Neural cell (in vitro differentiated cells): ENCODE data around the gene SLC25A22. TPM values are rescaled to one million over a fixed set of nuclear protein-coding genes. Genes with fewer than 3 reads are reported as not detected.

Experiments used
- H2AFZ ChIP-seq: fragments of 200-600, 300-800 bp; sonication (generic), shearing (Covaris generic); 2 replicates; pipeline ENCODE4 v1.6.0; 2014; ENCODE audit warnings: low read depth, mild to moderate bottlenecking, antibody characterized with exemption, low read length, moderate library complexity
- H3F3A ChIP-seq: fragments of 200-600 bp; shearing (Covaris generic); 2 replicates; pipeline ENCODE4 v1.6.1; 2016; ENCODE audit warnings: mild to moderate bottlenecking, moderate library complexity, mixed read lengths, antibody characterized with exemption, low read length; ENCODE audit not compliant: insufficient read depth, poor library complexity, severe bottlenecking
- H3K27ac ChIP-seq: fragments of 200-600, 300-800 bp; sonication (generic), shearing (Covaris generic); 2 replicates; pipeline ENCODE4 v1.5.1; 2014; ENCODE audit warnings: mild to moderate bottlenecking, low read length, moderate library complexity
- H3K27me3 ChIP-seq: fragments of 300-800, 200-600 bp; sonication (generic), shearing (Covaris generic); 2 replicates; pipeline ENCODE4 v1.6.0; 2014; ENCODE audit warnings: mild to moderate bottlenecking, low read depth, low read length, moderate library complexity; ENCODE audit not compliant: insufficient read depth
- H3K36me3 ChIP-seq: fragments of 300-800, 200-600 bp; sonication (generic), shearing (Covaris generic); 2 replicates; pipeline ENCODE4 v1.5.1; 2014; ENCODE audit warnings: mild to moderate bottlenecking, antibody characterized with exemption, low read length, moderate library complexity; ENCODE audit not compliant: insufficient read depth
- H3K4me2 ChIP-seq: fragments of 300-800, 200-600 bp; sonication (generic), shearing (Covaris generic); 2 replicates; pipeline ENCODE4 v1.6.0; 2014; ENCODE audit warnings: mild to moderate bottlenecking, low read length
- H3K4me3 ChIP-seq: fragments of 300-800, 200-600 bp; sonication (generic), shearing (Covaris generic); 2 replicates; pipeline ENCODE4 v1.5.1; 2014; ENCODE audit warnings: mild to moderate bottlenecking, low read length, moderate library complexity
- H3K79me2 ChIP-seq: fragments of 200-600 bp; shearing (Covaris generic); replicated peaks from 2 replicates; pipeline ENCODE4 v1.6.0; 2014; ENCODE audit warnings: mild to moderate bottlenecking, low read length, moderate library complexity; ENCODE audit not compliant: insufficient read depth
- H3K9ac ChIP-seq: fragments of 300-800, 200-600 bp; sonication (generic), shearing (Covaris generic); 2 replicates; pipeline ENCODE4 v1.6.1; 2016; ENCODE audit warnings: mild to moderate bottlenecking, low read length, mixed read lengths
- H3K9me2 ChIP-seq: fragments of 200-600 bp; shearing (Covaris generic); 2 replicates; pipeline ENCODE4 v1.6.1; 2016; ENCODE audit warnings: mild to moderate bottlenecking, low read length, mixed read lengths; ENCODE audit not compliant: insufficient read depth
- H3K9me3 ChIP-seq: fragments of 200-600, 300-800 bp; sonication (generic), shearing (Covaris generic); 2 replicates; pipeline ENCODE4 v1.6.1; 2016; ENCODE audit warnings: mild to moderate bottlenecking, mixed run types, low read length, moderate library complexity, mixed read lengths
- H4K20me1 ChIP-seq: fragments of 200-600 bp; shearing (Covaris generic); 2 replicates; pipeline ENCODE4 v1.6.1; 2016; ENCODE audit warnings: mild to moderate bottlenecking, mixed run types; ENCODE audit not compliant: insufficient read depth
- EP300 ChIP-seq: fragments of 450-650 bp; conservative IDR thresholded peaks from 2 replicates; pipeline ENCODE4 v1.6.1; 2014; ENCODE audit warnings: antibody characterized with exemption, mild to moderate bottlenecking, moderate library complexity; ENCODE audit not compliant: poor library complexity, severe bottlenecking
- EZH2 ChIP-seq: fragments of 200-600, 300-800 bp; shearing (Covaris generic), sonication (generic); IDR thresholded peaks from 2 replicates; pipeline ENCODE4 v1.6.1; 2014; ENCODE audit warnings: antibody characterized with exemption, low read length, borderline replicate concordance, mild to moderate bottlenecking; ENCODE audit not compliant: insufficient read depth, poor library complexity, severe bottlenecking
- MXI1 ChIP-seq: fragments of 450-650 bp; conservative IDR thresholded peaks from 2 replicates; pipeline ENCODE4 v1.6.1; 2014; ENCODE audit warnings: antibody characterized with exemption, mild to moderate bottlenecking; ENCODE audit not compliant: poor library complexity, severe bottlenecking
- POLR2AphosphoS5 ChIP-seq: IDR thresholded peaks from 2 replicates; pipeline ENCODE4 v1.6.1; 2012
- RAD21 ChIP-seq: fragments of 450-650 bp; conservative IDR thresholded peaks from 2 replicates; pipeline ENCODE4 v1.6.1; 2014; ENCODE audit warnings: antibody characterized with exemption, mild to moderate bottlenecking, moderate library complexity
- SMC3 ChIP-seq: fragments of 450-650 bp; conservative IDR thresholded peaks from 2 replicates; pipeline ENCODE4 v1.6.1; 2014; ENCODE audit warnings: antibody characterized with exemption, mild to moderate bottlenecking, moderate library complexity; ENCODE audit not compliant: poor library complexity
- TAF1 ChIP-seq: IDR thresholded peaks from 2 replicates; pipeline ENCODE4 v1.6.1; 2012; ENCODE audit warnings: low read depth
- polyA plus RNA-seq: library from polyadenylated mRNA; depleted of rRNA; stranded (reverse); fragments of >200 nt; gene quantifications from 2 replicates; pipeline ENCODE4 v1.2.3, GENCODE V29; 2014
- small RNA-seq, 3 experiments: library from RNA; depleted of rRNA; stranded (forward); fragments of <200 nt; gene quantifications; one replicate each; pipeline ENCODE3, GENCODE V24; 2012
- TF ChIP-seq, protein P1 (sequence below): fragments of 450-650 bp; IDR thresholded peaks from 2 replicates; pipeline ENCODE4 v1.5.1; 2014; ENCODE audit warnings: antibody characterized with exemption, mild to moderate bottlenecking, moderate library complexity; ENCODE audit not compliant: poor library complexity, severe bottlenecking
- TF ChIP-seq, protein P2 (sequence below): IDR thresholded peaks from 2 replicates; pipeline ENCODE4 v1.6.1; 2012; ENCODE audit warnings: borderline replicate concordance

SLC25A22 gene
- polyA plus RNA-seq, 1 donor from 2014 or later = 40.9 TPM

DNA sequence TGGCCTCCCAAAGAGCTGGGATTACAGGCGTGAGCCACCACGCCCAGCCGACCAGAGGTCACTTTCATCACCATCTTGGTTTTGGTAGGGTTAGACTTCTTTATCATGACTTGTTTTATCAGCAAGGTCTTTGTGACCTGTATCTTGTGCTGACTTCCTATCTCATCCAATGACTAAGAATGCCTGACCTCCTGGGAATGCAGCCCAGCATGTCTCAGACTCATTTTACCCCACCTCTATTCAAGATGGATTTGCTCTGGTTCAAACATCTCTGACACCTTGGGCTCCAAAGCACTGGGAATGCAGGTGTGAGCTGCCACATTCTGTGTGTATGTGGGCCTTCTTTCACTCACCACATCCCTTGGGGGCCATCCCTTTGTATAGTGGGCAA is 55.9 kb downstream of the SLC25A22 start:
- H2AFZ ChIP-seq = no peak overlapping the region
- no peaks in the 10 kb centered on the region for H3K27me3 ChIP-seq
- no peak overlapping the region for H3K9ac ChIP-seq
- no peaks in the 10 kb centered on the region for H3K79me2 ChIP-seq
- H3K27ac ChIP-seq = no peak overlapping the region
- no peaks in the 10 kb centered on the region for H3K9me3 ChIP-seq
- H3K4me2 ChIP-seq = no peak overlapping the region
- no peak for TF ChIP-seq TAF1
- TF ChIP-seq POLR2AphosphoS5 = no peak
- no peak for TF ChIP-seq RAD21
- no peak for TF ChIP-seq EP300
- TF ChIP-seq MXI1 = no peak
- TF ChIP-seq, protein P1, sequence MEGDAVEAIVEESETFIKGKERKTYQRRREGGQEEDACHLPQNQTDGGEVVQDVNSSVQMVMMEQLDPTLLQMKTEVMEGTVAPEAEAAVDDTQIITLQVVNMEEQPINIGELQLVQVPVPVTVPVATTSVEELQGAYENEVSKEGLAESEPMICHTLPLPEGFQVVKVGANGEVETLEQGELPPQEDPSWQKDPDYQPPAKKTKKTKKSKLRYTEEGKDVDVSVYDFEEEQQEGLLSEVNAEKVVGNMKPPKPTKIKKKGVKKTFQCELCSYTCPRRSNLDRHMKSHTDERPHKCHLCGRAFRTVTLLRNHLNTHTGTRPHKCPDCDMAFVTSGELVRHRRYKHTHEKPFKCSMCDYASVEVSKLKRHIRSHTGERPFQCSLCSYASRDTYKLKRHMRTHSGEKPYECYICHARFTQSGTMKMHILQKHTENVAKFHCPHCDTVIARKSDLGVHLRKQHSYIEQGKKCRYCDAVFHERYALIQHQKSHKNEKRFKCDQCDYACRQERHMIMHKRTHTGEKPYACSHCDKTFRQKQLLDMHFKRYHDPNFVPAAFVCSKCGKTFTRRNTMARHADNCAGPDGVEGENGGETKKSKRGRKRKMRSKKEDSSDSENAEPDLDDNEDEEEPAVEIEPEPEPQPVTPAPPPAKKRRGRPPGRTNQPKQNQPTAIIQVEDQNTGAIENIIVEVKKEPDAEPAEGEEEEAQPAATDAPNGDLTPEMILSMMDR = no peak
- no peak for TF ChIP-seq SMC3
- no peak for TF ChIP-seq EZH2
- TF ChIP-seq, protein P2, sequence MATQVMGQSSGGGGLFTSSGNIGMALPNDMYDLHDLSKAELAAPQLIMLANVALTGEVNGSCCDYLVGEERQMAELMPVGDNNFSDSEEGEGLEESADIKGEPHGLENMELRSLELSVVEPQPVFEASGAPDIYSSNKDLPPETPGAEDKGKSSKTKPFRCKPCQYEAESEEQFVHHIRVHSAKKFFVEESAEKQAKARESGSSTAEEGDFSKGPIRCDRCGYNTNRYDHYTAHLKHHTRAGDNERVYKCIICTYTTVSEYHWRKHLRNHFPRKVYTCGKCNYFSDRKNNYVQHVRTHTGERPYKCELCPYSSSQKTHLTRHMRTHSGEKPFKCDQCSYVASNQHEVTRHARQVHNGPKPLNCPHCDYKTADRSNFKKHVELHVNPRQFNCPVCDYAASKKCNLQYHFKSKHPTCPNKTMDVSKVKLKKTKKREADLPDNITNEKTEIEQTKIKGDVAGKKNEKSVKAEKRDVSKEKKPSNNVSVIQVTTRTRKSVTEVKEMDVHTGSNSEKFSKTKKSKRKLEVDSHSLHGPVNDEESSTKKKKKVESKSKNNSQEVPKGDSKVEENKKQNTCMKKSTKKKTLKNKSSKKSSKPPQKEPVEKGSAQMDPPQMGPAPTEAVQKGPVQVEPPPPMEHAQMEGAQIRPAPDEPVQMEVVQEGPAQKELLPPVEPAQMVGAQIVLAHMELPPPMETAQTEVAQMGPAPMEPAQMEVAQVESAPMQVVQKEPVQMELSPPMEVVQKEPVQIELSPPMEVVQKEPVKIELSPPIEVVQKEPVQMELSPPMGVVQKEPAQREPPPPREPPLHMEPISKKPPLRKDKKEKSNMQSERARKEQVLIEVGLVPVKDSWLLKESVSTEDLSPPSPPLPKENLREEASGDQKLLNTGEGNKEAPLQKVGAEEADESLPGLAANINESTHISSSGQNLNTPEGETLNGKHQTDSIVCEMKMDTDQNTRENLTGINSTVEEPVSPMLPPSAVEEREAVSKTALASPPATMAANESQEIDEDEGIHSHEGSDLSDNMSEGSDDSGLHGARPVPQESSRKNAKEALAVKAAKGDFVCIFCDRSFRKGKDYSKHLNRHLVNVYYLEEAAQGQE = no peak
- no peak overlapping the region for H3K4me3 ChIP-seq
- no peaks in the 10 kb centered on the region for H4K20me1 ChIP-seq
- no peaks in the 10 kb centered on the region for H3F3A ChIP-seq
- H3K36me3 ChIP-seq = no peaks in the 10 kb centered on the region
- H3K9me2 ChIP-seq = no peaks in the 10 kb centered on the region

Small RNAs within 50 kb of the gene (small RNA-seq; reads per million reads assigned to genes)
- 0 reads per million in 3 experiments for gene SNORA52

Other genes starting within 250 kb of the SLC25A22 start
- 0.61 and 3.0 TPM in 2 replicates for gene LMNTD2, start 237.5 kb downstream of the SLC25A22 start, polyA plus RNA-seq
- 37.1 and 51.5 TPM in 2 replicates for gene RASSF7, start 237.3 kb downstream of the SLC25A22 start, polyA plus RNA-seq
- gene PHRF1, start 221.8 kb downstream of the SLC25A22 start, polyA plus RNA-seq = 8.5 and 12.1 TPM in 2 replicates
- 1.1 and 4.6 TPM in 2 replicates for gene IRF7, start 182.3 kb downstream of the SLC25A22 start, polyA plus RNA-seq
- gene CDHR5, start 173.3 kb downstream of the SLC25A22 start, polyA plus RNA-seq = not detected in 2 replicates
- not detected in 2 replicates for gene SCT, start 171.1 kb downstream of the SLC25A22 start, polyA plus RNA-seq
- 0.86 TPM in 1 of 2 replicates, not detected in the other for gene DRD4, start 161.0 kb downstream of the SLC25A22 start, polyA plus RNA-seq
- 87.6 and 94.9 TPM in 2 replicates for gene DEAF1, start 103.1 kb downstream of the SLC25A22 start, polyA plus RNA-seq
- 23.1 and 30.9 TPM in 2 replicates for gene TMEM80, start 102.5 kb downstream of the SLC25A22 start, polyA plus RNA-seq
- 3.5 and 7.5 TPM in 2 replicates for gene EPS8L2, start 92.0 kb downstream of the SLC25A22 start, polyA plus RNA-seq
- gene TALDO1, start 50.8 kb downstream of the SLC25A22 start, polyA plus RNA-seq = 156 and 158 TPM in 2 replicates
- gene GATD1, start 20.8 kb downstream of the SLC25A22 start, polyA plus RNA-seq = 131 and 146 TPM in 2 replicates
- 11.8 and 16.2 TPM in 2 replicates for gene CEND1, start 8.2 kb downstream of the SLC25A22 start, polyA plus RNA-seq
- gene PIDD1, start 7.0 kb upstream of the SLC25A22 start, polyA plus RNA-seq = 13.3 and 34.9 TPM in 2 replicates
- gene RPLP2, start 11.7 kb upstream of the SLC25A22 start, polyA plus RNA-seq = 147 and 167 TPM in 2 replicates
- gene PNPLA2, start 20.6 kb upstream of the SLC25A22 start, polyA plus RNA-seq = 7.3 and 7.8 TPM in 2 replicates
- 1.2 and 6.5 TPM in 2 replicates for gene CRACR2B, start 29.6 kb upstream of the SLC25A22 start, polyA plus RNA-seq
- 70.8 and 80.1 TPM in 2 replicates for gene CD151, start 34.7 kb upstream of the SLC25A22 start, polyA plus RNA-seq
- 50.6 and 62.3 TPM in 2 replicates for gene POLR2L, start 44.2 kb upstream of the SLC25A22 start, polyA plus RNA-seq
- 68.1 and 68.3 TPM in 2 replicates for gene TSPAN4, start 44.6 kb upstream of the SLC25A22 start, polyA plus RNA-seq
- 51.2 and 81.3 TPM in 2 replicates for gene CHID1, start 112.5 kb upstream of the SLC25A22 start, polyA plus RNA-seq
- 46.5 and 46.8 TPM in 2 replicates for gene AP2A2, start 127.6 kb upstream of the SLC25A22 start, polyA plus RNA-seq
- gene MUC6, start 238.4 kb upstream of the SLC25A22 start, polyA plus RNA-seq = not detected in 2 replicates